Lung (tissue), 12 donors: ENCODE data around the gene MIPEP. TPM values are rescaled to one million over a fixed set of nuclear protein-coding genes. Genes with fewer than 3 reads are reported as not detected.

Source experiments
- ATAC-seq: fragments of 200-7000 bp; cut with Tn5 transposase; one replicate; pipeline ENCODE4 v1.9.1; 2020; ENCODE audit warnings: moderate number of reproducible peaks; ENCODE audit not compliant: insufficient read depth, low FRiP score
- DNase-seq, 3 donors: peaks; one replicate each; pipeline ENCODE4 v3.0.0-alpha.2; 2013 to 2017
- H3K27ac ChIP-seq, 2 donors: one replicate each; pipeline ENCODE4 v1.5.1; 2013; ENCODE audit warnings: mild to moderate bottlenecking in 2 of 2, moderate library complexity in 2 of 2, control low read depth in 1 of 2, inconsistent platforms in 1 of 2, low read depth in 1 of 2, low read length in 1 of 2
- H3K27me3 ChIP-seq, 3 donors: one replicate each; pipeline ENCODE4 v1.5.1; 2013; ENCODE audit warnings: low read length in 2 of 3; ENCODE audit not compliant: control insufficient read depth in 3 of 3, insufficient read depth in 3 of 3
- H3K36me3 ChIP-seq, 4 donors: one replicate each; pipeline ENCODE4 v1.5.1; 2013; ENCODE audit warnings: low read length in 4 of 4, mild to moderate bottlenecking in 1 of 4, moderate library complexity in 1 of 4; ENCODE audit not compliant: control insufficient read depth in 4 of 4, insufficient read depth in 4 of 4
- H3K4me1 ChIP-seq, 5 donors: one replicate each; pipeline ENCODE4 v1.5.1; 2013; ENCODE audit warnings: low read length in 5 of 5, mild to moderate bottlenecking in 2 of 5, moderate library complexity in 1 of 5; ENCODE audit not compliant: control insufficient read depth in 5 of 5, insufficient read depth in 5 of 5
- H3K4me3 ChIP-seq: one replicate; pipeline ENCODE4 v1.5.1; 2013; ENCODE audit warnings: mild to moderate bottlenecking, control low read depth, moderate library complexity
- H3K9ac ChIP-seq, 2 donors: one replicate each; pipeline ENCODE4 v1.5.1; 2013; ENCODE audit warnings: low read length in 2 of 2, control low read depth in 1 of 2; ENCODE audit not compliant: insufficient read depth in 1 of 2
- H3K9me3 ChIP-seq, 4 donors: one replicate each; pipeline ENCODE4 v1.5.1; 2013; ENCODE audit warnings: low read length in 3 of 4, mild to moderate bottlenecking in 1 of 4, moderate library complexity in 1 of 4; ENCODE audit not compliant: control insufficient read depth in 4 of 4, insufficient read depth in 3 of 4
- WGBS, 2 donors: extraction: QIAGEN DNeasy Blood & Tissue Kit; methylation state at CpG; one replicate each; pipeline ENCODE4 v1.1.7; 2013; 5-methylcytosine and 5-hydroxymethylcytosine counted together
- polyA plus RNA-seq, 2 donors: library from polyadenylated mRNA; stranded (reverse); fragments of 200-250 nt; gene quantifications; one replicate each; pipeline ENCODE4 v1.2.1, GENCODE V29; 2013
- total RNA-seq, 2 donors: library from RNA; depleted of rRNA in 1 of 2; stranded (reverse); fragments of >200 nt in 1 of 2; gene quantifications; one replicate each; pipeline ENCODE4 v1.2.1, GENCODE V29; 2014 to 2021
- TF ChIP-seq, protein P1 (sequence below): IDR thresholded peaks from 2 replicates; pipeline ENCODE4 v1.5.1; 2012; ENCODE audit warnings: mild to moderate bottlenecking; ENCODE audit errors: control extremely low read depth, extremely low read depth
- donor health status: control.
- donor health status: control.
- donor health status: Bipolar disorder and iron deficiency.
- donor health status: healthy.
- donor health status: DM: yes; HTN: yes; CAD: no.

Gene MIPEP
- total and polyA plus RNA-seq, 4 donors: 12.9 to 35.1 (median 25.3) TPM

DNA sequence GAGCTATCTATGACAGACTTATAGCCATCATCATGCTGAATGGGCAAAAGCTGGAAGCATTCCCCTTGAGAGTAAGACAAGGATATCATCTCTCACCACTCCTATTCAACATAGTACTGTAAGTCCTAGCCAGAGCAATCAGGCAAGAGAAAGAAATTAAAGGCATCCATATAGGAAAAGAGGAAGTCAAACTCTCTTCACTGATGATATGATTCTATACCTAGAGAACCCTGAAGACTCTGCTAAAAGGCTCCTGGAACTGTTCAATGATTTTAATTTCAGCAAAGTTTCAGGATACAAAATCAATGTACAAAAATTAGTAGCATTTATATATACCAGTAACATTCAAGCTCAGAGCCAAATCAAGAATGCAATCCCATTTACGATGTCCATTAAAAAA is 29.8 kb upstream of the MIPEP start:
- H3K9ac ChIP-seq: no peak overlapping the region
- peaks cover 0 to 3% (median 0%) of the 10 kb centered on the region in 3 donors for H3K27me3 ChIP-seq
- WGBS, 2 donors: 87 to 91% methylated on average over 1 of the region's 1 CpG
- no peak overlapping the region for H3K27ac ChIP-seq
- no peaks in the 10 kb centered on the region for H3K36me3 ChIP-seq
- DNase-seq: no peak
- peaks cover 0 to 2% (median 0%) of the 10 kb centered on the region in 5 donors for H3K4me1 ChIP-seq
- TF ChIP-seq, protein P1, sequence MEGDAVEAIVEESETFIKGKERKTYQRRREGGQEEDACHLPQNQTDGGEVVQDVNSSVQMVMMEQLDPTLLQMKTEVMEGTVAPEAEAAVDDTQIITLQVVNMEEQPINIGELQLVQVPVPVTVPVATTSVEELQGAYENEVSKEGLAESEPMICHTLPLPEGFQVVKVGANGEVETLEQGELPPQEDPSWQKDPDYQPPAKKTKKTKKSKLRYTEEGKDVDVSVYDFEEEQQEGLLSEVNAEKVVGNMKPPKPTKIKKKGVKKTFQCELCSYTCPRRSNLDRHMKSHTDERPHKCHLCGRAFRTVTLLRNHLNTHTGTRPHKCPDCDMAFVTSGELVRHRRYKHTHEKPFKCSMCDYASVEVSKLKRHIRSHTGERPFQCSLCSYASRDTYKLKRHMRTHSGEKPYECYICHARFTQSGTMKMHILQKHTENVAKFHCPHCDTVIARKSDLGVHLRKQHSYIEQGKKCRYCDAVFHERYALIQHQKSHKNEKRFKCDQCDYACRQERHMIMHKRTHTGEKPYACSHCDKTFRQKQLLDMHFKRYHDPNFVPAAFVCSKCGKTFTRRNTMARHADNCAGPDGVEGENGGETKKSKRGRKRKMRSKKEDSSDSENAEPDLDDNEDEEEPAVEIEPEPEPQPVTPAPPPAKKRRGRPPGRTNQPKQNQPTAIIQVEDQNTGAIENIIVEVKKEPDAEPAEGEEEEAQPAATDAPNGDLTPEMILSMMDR: no peak
- no peak overlapping the region for H3K4me3 ChIP-seq
- no peak for ATAC-seq
- H3K9me3 ChIP-seq: no peaks in the 10 kb centered on the region

DNA sequence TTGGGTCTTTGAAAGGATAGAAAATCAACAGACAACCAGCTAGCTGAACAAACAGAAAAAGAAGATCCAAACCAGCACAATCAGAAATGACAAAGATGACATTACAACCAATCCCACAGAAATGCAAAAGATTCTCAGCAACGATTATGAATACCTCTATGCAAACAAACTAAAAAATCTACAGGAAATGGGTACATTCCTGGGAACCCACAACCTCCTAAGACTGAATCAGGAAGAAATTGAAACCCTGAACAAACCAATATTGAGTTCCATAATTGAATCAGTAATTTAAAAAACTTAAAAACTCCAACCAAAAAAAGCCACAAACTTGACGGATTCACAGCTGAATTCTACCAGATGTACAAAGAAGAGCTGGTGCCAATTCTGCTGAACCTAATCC is 29.0 kb upstream of the MIPEP start:
- Histone ChIP-seq H3K9ac (no peak overlapping the region), H3K4me1 (peaks cover 0 to 2% (median 0%) of the 10 kb centered on the region in 5 donors), H3K36me3 (no peaks in the 10 kb centered on the region), H3K27ac (no peak overlapping the region), H3K9me3 (no peaks in the 10 kb centered on the region), H3K4me3 (no peak overlapping the region), H3K27me3 (peaks cover 0 to 3% (median 0%) of the 10 kb centered on the region in 3 donors)
- no peak for DNase-seq
- 74 to 84% methylated on average over 2 of the region's 2 CpGs for WGBS, 2 donors
- TF ChIP-seq, protein P1: no peak
- ATAC-seq: no peak

DNA sequence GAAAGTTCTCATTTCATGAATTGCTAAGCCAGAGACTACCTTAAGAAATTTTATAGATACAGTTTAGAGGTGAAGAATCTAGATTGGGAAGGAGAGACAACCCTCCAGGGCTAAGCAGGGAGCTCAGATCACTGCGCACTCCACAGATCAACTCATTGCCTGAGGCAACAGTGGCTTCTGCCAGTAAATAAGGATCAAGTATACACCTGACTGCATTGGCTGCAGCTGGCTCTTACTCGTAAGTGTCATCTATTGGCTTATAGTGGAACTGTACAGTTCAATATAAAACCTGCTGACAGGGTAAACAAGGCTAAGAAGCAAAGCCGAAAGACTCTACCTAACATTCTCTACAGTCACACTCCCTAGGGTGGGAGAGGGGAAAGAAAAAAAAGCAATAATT is 26.1 kb upstream of the MIPEP start:
- Histone ChIP-seq H3K9me3 (no peaks in the 10 kb centered on the region), H3K36me3 (no peaks in the 10 kb centered on the region), H3K4me3 (no peak overlapping the region), H3K27ac (no peak overlapping the region), H3K4me1 (no peaks in the 10 kb centered on the region), H3K27me3 (peaks cover 0 to 3% (median 0%) of the 10 kb centered on the region in 3 donors), H3K9ac (no peak overlapping the region)
- ATAC-seq (no peak), DNase-seq (no peak)
- 93 to 95% methylated on average over 3 of the region's 3 CpGs for WGBS, 2 donors
- TF ChIP-seq, protein P1: no peak

DNA sequence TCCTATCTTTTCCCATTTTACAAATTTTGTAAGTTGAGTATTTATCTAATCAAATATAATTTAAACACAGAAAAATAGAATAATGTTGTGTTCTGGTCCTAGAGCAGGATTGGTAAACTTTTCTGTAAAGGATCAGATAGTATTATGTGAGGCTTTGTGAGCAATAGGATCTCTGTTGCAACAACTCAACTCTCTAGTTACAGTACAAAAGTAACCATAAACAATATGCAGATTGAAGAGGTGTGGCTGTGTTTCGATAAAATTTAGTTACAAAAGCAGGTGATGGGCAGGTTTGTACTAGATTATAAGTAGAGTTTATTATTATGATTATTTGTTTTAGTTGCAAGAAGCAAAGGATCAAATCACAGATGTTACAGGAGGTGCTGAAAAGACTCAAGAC is 23.3 kb upstream of the MIPEP start:
- no peak for DNase-seq
- Histone ChIP-seq H3K27me3 (peaks cover 0 to 3% (median 0%) of the 10 kb centered on the region in 3 donors), H3K4me3 (no peak overlapping the region), H3K4me1 (no peaks in the 10 kb centered on the region), H3K9me3 (no peaks in the 10 kb centered on the region), H3K36me3 (no peaks in the 10 kb centered on the region), H3K27ac (no peak overlapping the region), H3K9ac (no peak overlapping the region)
- ATAC-seq: no peak
- 83 to 92% methylated on average over 1 of the region's 1 CpG for WGBS, 2 donors
- TF ChIP-seq, protein P1: no peak
